ENCODE results near the gene KCNQ2.

The KCNQ2 gene

GRCh38 chr20:63369724-63370617 is 102.5 kb downstream of the KCNQ2 start:
- Histone ChIP-seq H4K5ac (ENCODE audit: low read length) (no peak overlapping the region), H3K56ac (ENCODE audit: low read length) (no peak overlapping the region), H2BK15ac (replicated peaks; ENCODE audit: low read depth) (no peak overlapping the region), H4K8ac (ENCODE audit: low read depth, low read length) (no peak overlapping the region), H2BK5ac (ENCODE audit: low read length) (no peak overlapping the region), H3K18ac (ENCODE audit: low read length) (no peak overlapping the region), H3K36me3 (ENCODE audit: control insufficient read depth, insufficient read depth, low read length) (no peaks in the 10 kb centered on the region), H2AK5ac (ENCODE audit: low read length) (no peak overlapping the region), H3K9ac (ENCODE audit: low read length) (no peak overlapping the region), H3K4me3 (ENCODE audit: low read length) (no peak overlapping the region), H3K27me3 (ENCODE audit: insufficient read depth, low read length, poor library complexity) (no peaks in the 10 kb centered on the region), H3K79me1 (ENCODE audit: low read length) (no peaks in the 10 kb centered on the region), H3K23ac (ENCODE audit: low read length) (no peak overlapping the region), H3K4ac (ENCODE audit: low read depth, low read length) (no peak overlapping the region), H3K4me2 (ENCODE audit: low read length) (no peak overlapping the region), H2BK120ac (ENCODE audit: low read depth, low read length) (no peak overlapping the region), H3K4me1 (ENCODE audit: control insufficient read depth, low read depth, low read length) (no peaks in the 10 kb centered on the region), H3K27ac (ENCODE audit: low read depth, low read length) (no peak overlapping the region), H3K79me2 (ENCODE audit: control insufficient read depth, insufficient read depth, low read length) (no peaks in the 10 kb centered on the region)
- DNase-seq = no peak
- no CpG with 5 or more reads among the region's 24 CpGs for WGBS (ENCODE audit: extremely low coverage, insufficient coverage, low lambda C conversion rate)

GRCh38 chr20:63369024-63369530 is 103.4 kb downstream of the KCNQ2 start:
- Histone ChIP-seq H3K4ac (ENCODE audit: low read depth, low read length) (no peak overlapping the region), H3K18ac (ENCODE audit: low read length) (no peak overlapping the region), H3K27me3 (ENCODE audit: insufficient read depth, low read length, poor library complexity) (no peaks in the 10 kb centered on the region), H3K36me3 (ENCODE audit: control insufficient read depth, insufficient read depth, low read length) (no peaks in the 10 kb centered on the region), H2AK5ac (ENCODE audit: low read length) (no peak overlapping the region), H3K4me2 (ENCODE audit: low read length) (no peak overlapping the region), H3K79me2 (ENCODE audit: control insufficient read depth, insufficient read depth, low read length) (no peaks in the 10 kb centered on the region), H2BK15ac (replicated peaks; ENCODE audit: low read depth) (no peak overlapping the region), H3K79me1 (ENCODE audit: low read length) (no peaks in the 10 kb centered on the region), H3K4me3 (ENCODE audit: low read length) (no peak overlapping the region), H4K5ac (ENCODE audit: low read length) (no peak overlapping the region), H3K23ac (ENCODE audit: low read length) (no peak overlapping the region), H2BK120ac (ENCODE audit: low read depth, low read length) (no peak overlapping the region), H3K4me1 (ENCODE audit: control insufficient read depth, low read depth, low read length) (no peaks in the 10 kb centered on the region), H4K8ac (ENCODE audit: low read depth, low read length) (no peak overlapping the region), H3K27ac (ENCODE audit: low read depth, low read length) (no peak overlapping the region), H3K56ac (ENCODE audit: low read length) (no peak overlapping the region), H2BK5ac (ENCODE audit: low read length) (no peak overlapping the region), H3K9ac (ENCODE audit: low read length) (no peak overlapping the region)
- 100% methylated on average over 3 of the region's 10 CpGs for WGBS (ENCODE audit: extremely low coverage, insufficient coverage, low lambda C conversion rate)
- DNase-seq = no peak

GRCh38 chr20:63368151-63368550 is 104.3 kb downstream of the KCNQ2 start:
- Histone ChIP-seq H3K4me1 (ENCODE audit: control insufficient read depth, low read depth, low read length) (no peaks in the 10 kb centered on the region), H3K9ac (ENCODE audit: low read length) (no peak overlapping the region), H3K18ac (ENCODE audit: low read length) (no peak overlapping the region), H2BK5ac (ENCODE audit: low read length) (no peak overlapping the region), H3K23ac (ENCODE audit: low read length) (no peak overlapping the region), H2BK120ac (ENCODE audit: low read depth, low read length) (no peak overlapping the region), H3K27ac (ENCODE audit: low read depth, low read length) (no peak overlapping the region), H3K36me3 (ENCODE audit: control insufficient read depth, insufficient read depth, low read length) (no peaks in the 10 kb centered on the region), H3K27me3 (ENCODE audit: insufficient read depth, low read length, poor library complexity) (no peaks in the 10 kb centered on the region), H3K79me2 (ENCODE audit: control insufficient read depth, insufficient read depth, low read length) (no peaks in the 10 kb centered on the region), H2BK15ac (replicated peaks; ENCODE audit: low read depth) (no peak overlapping the region), H3K4me2 (ENCODE audit: low read length) (no peak overlapping the region), H3K56ac (ENCODE audit: low read length) (no peak overlapping the region), H4K8ac (ENCODE audit: low read depth, low read length) (no peak overlapping the region), H3K79me1 (ENCODE audit: low read length) (no peaks in the 10 kb centered on the region), H3K4me3 (ENCODE audit: low read length) (no peak overlapping the region), H4K5ac (ENCODE audit: low read length) (no peak overlapping the region), H3K4ac (ENCODE audit: low read depth, low read length) (no peak overlapping the region), H2AK5ac (ENCODE audit: low read length) (no peak overlapping the region)
- DNase-seq = no peak
- no CpG with 5 or more reads among the region's 8 CpGs for WGBS (ENCODE audit: extremely low coverage, insufficient coverage, low lambda C conversion rate)

GRCh38 chr20:63367446-63368055 is 104.9 kb downstream of the KCNQ2 start:
- Histone ChIP-seq H3K9ac (ENCODE audit: low read length) (no peak overlapping the region), H3K4me3 (ENCODE audit: low read length) (no peak overlapping the region), H3K27ac (ENCODE audit: low read depth, low read length) (no peak overlapping the region), H2BK15ac (replicated peaks; ENCODE audit: low read depth) (no peak overlapping the region), H4K5ac (ENCODE audit: low read length) (no peak overlapping the region), H3K56ac (ENCODE audit: low read length) (no peak overlapping the region), H3K23ac (ENCODE audit: low read length) (no peak overlapping the region), H3K79me1 (ENCODE audit: low read length) (no peaks in the 10 kb centered on the region), H3K36me3 (ENCODE audit: control insufficient read depth, insufficient read depth, low read length) (no peaks in the 10 kb centered on the region), H2BK5ac (ENCODE audit: low read length) (no peak overlapping the region), H3K79me2 (ENCODE audit: control insufficient read depth, insufficient read depth, low read length) (no peaks in the 10 kb centered on the region), H3K4me2 (ENCODE audit: low read length) (no peak overlapping the region), H3K18ac (ENCODE audit: low read length) (no peak overlapping the region), H2BK120ac (ENCODE audit: low read depth, low read length) (no peak overlapping the region), H3K27me3 (ENCODE audit: insufficient read depth, low read length, poor library complexity) (no peaks in the 10 kb centered on the region), H3K4ac (ENCODE audit: low read depth, low read length) (no peak overlapping the region), H4K8ac (ENCODE audit: low read depth, low read length) (no peak overlapping the region), H2AK5ac (ENCODE audit: low read length) (no peak overlapping the region), H3K4me1 (ENCODE audit: control insufficient read depth, low read depth, low read length) (no peaks in the 10 kb centered on the region)
- WGBS (ENCODE audit: extremely low coverage, insufficient coverage, low lambda C conversion rate) = no CpG with 5 or more reads among the region's 24 CpGs
- DNase-seq = no peak

GRCh38 chr20:63366390-63367365 is 105.8 kb downstream of the KCNQ2 start:
- no peak for DNase-seq
- no peak overlapping the region for H3K4me2 ChIP-seq (ENCODE audit: low read length)
- no peak overlapping the region for H3K18ac ChIP-seq (ENCODE audit: low read length)
- H3K23ac ChIP-seq (ENCODE audit: low read length) = no peak overlapping the region
- no peak overlapping the region for H4K5ac ChIP-seq (ENCODE audit: low read length)
- H3K4me1 ChIP-seq (ENCODE audit: control insufficient read depth, low read depth, low read length) = no peaks in the 10 kb centered on the region
- H3K4me3 ChIP-seq (ENCODE audit: low read length) = no peak overlapping the region
- H4K8ac ChIP-seq (ENCODE audit: low read depth, low read length) = no peak overlapping the region
- no peaks in the 10 kb centered on the region for H3K79me1 ChIP-seq (ENCODE audit: low read length)
- H2BK5ac ChIP-seq (ENCODE audit: low read length) = no peak overlapping the region
- H3K9ac ChIP-seq (ENCODE audit: low read length) = no peak overlapping the region
- H3K79me2 ChIP-seq (ENCODE audit: control insufficient read depth, insufficient read depth, low read length) = no peaks in the 10 kb centered on the region
- no peak overlapping the region for H3K4ac ChIP-seq (ENCODE audit: low read depth, low read length)
- H3K27ac ChIP-seq (ENCODE audit: low read depth, low read length) = no peak overlapping the region
- H3K36me3 ChIP-seq (ENCODE audit: control insufficient read depth, insufficient read depth, low read length) = no peaks in the 10 kb centered on the region
- H3K27me3 ChIP-seq (ENCODE audit: insufficient read depth, low read length, poor library complexity) = no peaks in the 10 kb centered on the region
- H2BK120ac ChIP-seq (ENCODE audit: low read depth, low read length) = no peak overlapping the region
- no peak overlapping the region for H3K56ac ChIP-seq (ENCODE audit: low read length)
- WGBS (ENCODE audit: extremely low coverage, insufficient coverage, low lambda C conversion rate) = no CpG with 5 or more reads among the region's 30 CpGs
- H2BK15ac ChIP-seq (replicated peaks; ENCODE audit: low read depth) = no peak overlapping the region
- no peak overlapping the region for H2AK5ac ChIP-seq (ENCODE audit: low read length)

Measured in mesendoderm (in vitro differentiated cells).